ENCODE data around the gene GNAO1.
"Not testable (repeated sequence)": the region's sequence is repeated elsewhere in the genome, so short reads cannot be mapped to it uniquely, and the experiment has no call there.

The GNAO1 gene

GRCh38 chr16:56371660-56371937, 180.3 kb downstream of the GNAO1 start:
- H3K27ac ChIP-seq, result peak overlapping the region; percentile 90
- TF ChIP-seq, protein P1, sequence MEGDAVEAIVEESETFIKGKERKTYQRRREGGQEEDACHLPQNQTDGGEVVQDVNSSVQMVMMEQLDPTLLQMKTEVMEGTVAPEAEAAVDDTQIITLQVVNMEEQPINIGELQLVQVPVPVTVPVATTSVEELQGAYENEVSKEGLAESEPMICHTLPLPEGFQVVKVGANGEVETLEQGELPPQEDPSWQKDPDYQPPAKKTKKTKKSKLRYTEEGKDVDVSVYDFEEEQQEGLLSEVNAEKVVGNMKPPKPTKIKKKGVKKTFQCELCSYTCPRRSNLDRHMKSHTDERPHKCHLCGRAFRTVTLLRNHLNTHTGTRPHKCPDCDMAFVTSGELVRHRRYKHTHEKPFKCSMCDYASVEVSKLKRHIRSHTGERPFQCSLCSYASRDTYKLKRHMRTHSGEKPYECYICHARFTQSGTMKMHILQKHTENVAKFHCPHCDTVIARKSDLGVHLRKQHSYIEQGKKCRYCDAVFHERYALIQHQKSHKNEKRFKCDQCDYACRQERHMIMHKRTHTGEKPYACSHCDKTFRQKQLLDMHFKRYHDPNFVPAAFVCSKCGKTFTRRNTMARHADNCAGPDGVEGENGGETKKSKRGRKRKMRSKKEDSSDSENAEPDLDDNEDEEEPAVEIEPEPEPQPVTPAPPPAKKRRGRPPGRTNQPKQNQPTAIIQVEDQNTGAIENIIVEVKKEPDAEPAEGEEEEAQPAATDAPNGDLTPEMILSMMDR (conservative IDR thresholded peaks at IDR 0.05), result no peak
- no peak for TF ChIP-seq ZFX (IDR thresholded peaks at IDR 0.05)

DNA sequence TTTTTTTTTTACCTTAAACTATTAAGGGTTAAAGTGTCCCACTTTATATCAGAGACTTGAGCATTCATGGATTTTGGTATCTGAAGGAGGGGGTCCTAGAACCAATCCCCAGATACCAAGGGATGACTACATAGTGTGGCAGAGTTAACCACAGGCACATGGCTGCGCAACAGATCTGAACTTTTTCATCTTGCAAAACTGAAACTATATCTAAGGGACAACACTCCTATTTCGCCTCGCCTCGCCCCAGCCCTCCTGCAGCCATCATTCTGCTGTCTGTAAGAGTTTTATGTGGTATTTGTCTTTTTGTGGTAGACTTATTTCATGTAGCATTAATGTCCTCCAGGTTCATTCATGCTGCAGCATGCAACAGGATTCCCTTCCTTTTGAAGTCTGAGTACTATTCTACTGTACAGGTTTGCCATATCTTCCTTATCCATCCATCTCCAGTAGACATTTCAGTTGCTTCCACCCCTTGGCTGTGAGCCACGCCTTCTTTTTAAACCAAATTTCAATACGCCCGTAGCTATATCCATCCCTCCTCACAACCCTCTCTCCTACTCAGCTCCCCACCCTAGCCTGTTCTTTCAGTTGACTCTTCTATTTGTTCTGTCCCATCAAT, 180.8 kb downstream of the GNAO1 start:
- H3K27ac ChIP-seq, result peak overlapping the region; percentile 90
- TF ChIP-seq ZFX (IDR thresholded peaks at IDR 0.05), result no peak
- TF ChIP-seq, protein P1 (conservative IDR thresholded peaks at IDR 0.05), result no peak

GRCh38 chr16:56373003-56373402, 181.7 kb downstream of the GNAO1 start:
- no peak for TF ChIP-seq ZFX (IDR thresholded peaks at IDR 0.05)
- TF ChIP-seq, protein P1 (conservative IDR thresholded peaks at IDR 0.05), result no peak
- H3K27ac ChIP-seq, result peak overlapping the region; percentile 90

DNA sequence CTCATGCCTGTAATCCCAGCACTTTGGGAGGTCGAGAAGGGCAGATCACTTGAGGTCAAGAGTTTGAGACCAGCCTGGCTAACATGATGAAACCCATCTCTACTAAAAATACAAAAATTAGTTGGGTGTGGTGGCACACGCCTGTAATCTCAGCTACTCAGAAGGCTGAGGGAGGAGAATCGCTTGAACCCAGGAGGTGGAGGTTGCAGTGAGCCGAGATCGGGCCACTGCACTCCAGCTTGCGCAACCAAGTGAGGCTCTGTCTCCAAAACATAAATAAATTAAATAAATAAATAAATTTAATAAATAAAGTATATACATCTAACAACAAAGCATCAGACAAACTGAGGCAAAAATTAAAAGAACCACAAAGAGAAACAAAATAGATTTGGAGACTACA, 184.5 kb downstream of the GNAO1 start:
- H3K27ac ChIP-seq, result not testable (repeated sequence)

DNA sequence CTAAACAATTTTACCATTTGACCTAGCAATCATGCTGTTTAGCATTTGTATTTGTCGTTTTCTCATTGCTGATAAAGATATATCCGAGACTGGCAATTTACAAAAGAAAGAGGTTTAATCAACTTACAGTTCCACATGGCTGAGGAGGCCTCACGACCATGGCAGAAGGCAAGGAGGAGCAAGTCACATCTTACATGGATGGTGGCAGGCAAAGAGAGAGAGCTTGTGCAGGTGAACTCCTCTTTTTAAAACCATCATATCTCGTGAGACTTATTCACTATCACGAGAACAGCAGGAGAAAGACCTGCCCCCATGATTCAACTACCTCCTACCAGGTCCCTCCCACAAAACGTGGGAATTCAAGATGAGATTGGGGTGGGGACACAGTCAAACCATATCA, 187.8 kb downstream of the GNAO1 start:
- not testable (repeated sequence) for H3K27ac ChIP-seq

DNA sequence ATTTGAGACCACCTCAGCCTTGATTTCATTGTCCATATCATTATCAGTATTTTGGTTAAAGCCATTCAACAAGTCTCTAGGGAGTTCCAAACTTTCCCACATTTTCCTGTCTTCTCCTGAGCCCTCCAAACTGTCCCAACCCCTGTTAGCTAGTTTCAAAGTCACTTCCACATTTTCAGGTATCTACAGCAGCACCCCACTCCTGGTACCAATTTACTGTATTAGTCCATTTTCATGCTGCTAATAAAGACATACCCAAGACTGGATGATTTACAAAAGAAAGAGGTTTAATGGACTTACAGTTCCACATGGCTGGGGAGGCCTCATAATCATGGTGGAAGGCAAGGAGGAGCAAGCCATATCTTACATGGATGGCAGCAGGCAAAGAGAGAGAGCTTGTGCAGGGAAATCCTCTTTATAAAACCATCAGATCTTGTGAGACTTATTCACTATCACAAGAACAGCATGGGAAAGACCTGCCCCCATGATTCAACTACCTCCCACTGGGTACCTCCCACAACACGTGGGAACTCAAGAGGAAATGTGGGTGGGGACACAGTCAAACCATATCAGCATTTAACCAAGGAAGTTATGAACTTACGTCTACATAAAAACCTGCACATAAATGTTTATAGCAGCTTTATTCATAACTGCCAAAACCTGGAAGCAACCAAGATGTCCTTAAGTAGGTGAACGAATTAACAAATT, 189.6 kb downstream of the GNAO1 start:
- H3K27ac ChIP-seq, result not testable (repeated sequence)

- no peak overlapping the region for H3K27ac ChIP-seq
- TF ChIP-seq, protein P1 (conservative IDR thresholded peaks at IDR 0.05), result no peak
- no peak for TF ChIP-seq ZFX (IDR thresholded peaks at IDR 0.05)
Measured at GRCh38 chr16:56382459-56382858, 191.2 kb downstream of the GNAO1 start.

GRCh38 chr16:56382901-56383355, 191.6 kb downstream of the GNAO1 start:
- no peak overlapping the region for H3K27ac ChIP-seq
- no peak for TF ChIP-seq ZFX (IDR thresholded peaks at IDR 0.05)
- TF ChIP-seq, protein P1 (conservative IDR thresholded peaks at IDR 0.05), result no peak

GRCh38 chr16:56384074-56384721, 192.9 kb downstream of the GNAO1 start:
- no peak for TF ChIP-seq ZFX (IDR thresholded peaks at IDR 0.05)
- TF ChIP-seq, protein P1 (conservative IDR thresholded peaks at IDR 0.05), result no peak
- H3K27ac ChIP-seq, result no peak overlapping the region
